ENCODE measurements around the gene TADA2A.
"Not testable (repeated sequence)": the region's sequence is repeated elsewhere in the genome, so short reads cannot be mapped to it uniquely, and the experiment has no call there.

Gene TADA2A

GRCh38 chr17:37405522-37405921, 1.2 kb upstream of the TADA2A start:
- not testable (repeated sequence) for DNase-seq

GRCh38 chr17:37405955-37406634, 591 bp upstream of the TADA2A start:
- no peak for DNase-seq

- DNase-seq, result not testable (repeated sequence)
Measured at GRCh38 chr17:37408145-37408479, 1.4 kb downstream of the TADA2A start.

GRCh38 chr17:37410357-37410756, 3.7 kb downstream of the TADA2A start:
- DNase-seq, result no peak

GRCh38 chr17:37413875-37414519, 7.3 kb downstream of the TADA2A start:
- no peak for DNase-seq

GRCh38 chr17:37417852-37418251, 11.2 kb downstream of the TADA2A start:
- DNase-seq, result no peak

- no peak for DNase-seq
Measured at GRCh38 chr17:37422971-37423625, 16.4 kb downstream of the TADA2A start.

- no peak for DNase-seq
Measured at GRCh38 chr17:37425268-37425667, 18.6 kb downstream of the TADA2A start.

- no peak for DNase-seq
Measured at GRCh38 chr17:37429039-37429438, 22.4 kb downstream of the TADA2A start.

- no peak for DNase-seq
Measured at GRCh38 chr17:37429453-37429852, 22.8 kb downstream of the TADA2A start.

- no peak for DNase-seq
Measured at GRCh38 chr17:37430051-37430627, 23.5 kb downstream of the TADA2A start.

- DNase-seq, result no peak
Measured at GRCh38 chr17:37432671-37433070, 26.0 kb downstream of the TADA2A start.

GRCh38 chr17:37438141-37438540, 31.5 kb downstream of the TADA2A start:
- no peak for DNase-seq

GRCh38 chr17:37440424-37440823, 33.7 kb downstream of the TADA2A start:
- DNase-seq, result no peak

GRCh38 chr17:37441369-37442014, 34.8 kb downstream of the TADA2A start:
- not testable (repeated sequence) for DNase-seq

- no peak for DNase-seq
Measured at GRCh38 chr17:37446027-37446426, 39.3 kb downstream of the TADA2A start.

GRCh38 chr17:37447641-37448040, 41.0 kb downstream of the TADA2A start:
- DNase-seq, result no peak

- no peak for DNase-seq
Measured at GRCh38 chr17:37450112-37450511, 43.4 kb downstream of the TADA2A start.

- DNase-seq, result not testable (repeated sequence)
Measured at GRCh38 chr17:37457801-37458200, 51.1 kb downstream of the TADA2A start.

GRCh38 chr17:37458805-37459204, 52.1 kb downstream of the TADA2A start:
- no peak for DNase-seq

GRCh38 chr17:37461668-37462067, 55.0 kb downstream of the TADA2A start:
- DNase-seq, result no peak

GRCh38 chr17:37462492-37462891, 55.8 kb downstream of the TADA2A start:
- no peak for DNase-seq

GRCh38 chr17:37463039-37463438, 56.4 kb downstream of the TADA2A start:
- no peak for DNase-seq
